Measurements from ENCODE around the gene CRLF2. TPM values are rescaled to one million over a fixed set of nuclear protein-coding genes. Genes with fewer than 3 reads are reported as not detected.
A peak's percentile ranks its signal among the peaks of the same experiment; 100 is the strongest.

Gene CRLF2
- total and polyA plus RNA-seq, 10 of the 15 experiments (the other 5 are each of a cell fraction or from before 2014, with no cell fraction given) = 2.7 to 7.2 (median 4.5) TPM

- SMC1A ChIA-PET (ENCODE audit: uncharacterized antibody, unreplicated experiment) = no interaction called here
- peak; percentile 85 for FAIRE-seq
- TF ChIP-seq ESRRA (IDR thresholded peaks at IDR 0.05; ENCODE audit: low read length) (no peak), POLR2AphosphoS5 (IDR thresholded peaks at IDR 0.05; ENCODE audit: low read length) (no peak), STAT1 (conservative IDR thresholded peaks at IDR 0.05) (no peak), NKRF (conservative IDR thresholded peaks at IDR 0.05) (no peak), ZZZ3 (IDR thresholded peaks at IDR 0.05; ENCODE audit: control insufficient read depth, insufficient read length, low read depth) (no peak), CREB1 (IDR thresholded peaks at IDR 0.05; ENCODE audit: low read depth) (peak; percentile 86), PAX5 (IDR thresholded peaks at IDR 0.05; ENCODE audit: borderline replicate concordance, low read depth, low read length) (peak; percentile 80; the same call in 1 of the 2 replicates), CEBPB (IDR thresholded peaks at IDR 0.05; ENCODE audit: borderline replicate concordance in 1 of 2, low read depth in 2 of 2, low read length in 2 of 2) (no peak), WRNIP1 (IDR thresholded peaks at IDR 0.05; ENCODE audit: borderline replicate concordance, low read depth, low read length) (no peak), MTA3 (IDR thresholded peaks at IDR 0.05; ENCODE audit: borderline replicate concordance, low read length) (peak; percentile 64; the same call in 1 of the 2 replicates), MYC (IDR thresholded peaks at IDR 0.05; ENCODE audit: insufficient read depth, insufficient read length, insufficient replicate concordance, low read length, severe bottlenecking) (no peak), ZNF207 (IDR thresholded peaks at IDR 0.05; ENCODE audit: borderline replicate concordance) (no peak), HDAC2 (IDR thresholded peaks at IDR 0.05) (no peak), SMC3 (IDR thresholded peaks at IDR 0.05; ENCODE audit: borderline replicate concordance, low read length) (0 out of 2 replicates have a peak, but pooled peaks have one; percentile 2), ZNF592 (IDR thresholded peaks at IDR 0.05) (no peak), SP1 (IDR thresholded peaks at IDR 0.05; ENCODE audit: low read depth, low read length) (peak; percentile 55), EZH2 (IDR thresholded peaks at IDR 0.05; ENCODE audit: borderline replicate concordance, control insufficient read depth, low read depth, low read length) (0 out of 2 replicates have a peak, but pooled peaks have one; percentile 55), ZNF274 (IDR thresholded peaks at IDR 0.05; ENCODE audit: insufficient read depth, insufficient read length) (no peak), MEF2A (IDR thresholded peaks at IDR 0.05; ENCODE audit: insufficient read depth, low read depth, low read length) (peak; percentile 64; the same call in 1 of the 2 replicates)
These were observed 27.3 kb upstream of the CRLF2 start for GRCh38 chrX:1239681-1240142.

More at GRCh38 chrX:1239681-1240142, 27.3 kb upstream of the CRLF2 start:
- RAD21 ChIA-PET (ENCODE audit: unreplicated experiment) = no interaction called here
- intact Hi-C loops (cut with micrococcal nuclease; ENCODE audit: unreplicated experiment) = loop anchor here (5.0 to 10.0 kb wide), 2 partner anchors 82 to 925 kb away; partner anchors contain the start of gene GTPBP6
- H2AFZ ChIP-seq (ENCODE audit: control insufficient read depth, low read depth, low read length) = no peak overlapping the region
- CTCF ChIA-PET = no interaction called here
- no peaks in the 10 kb centered on the region for H3K27me3 ChIP-seq (replicated peaks in 1 of 2; ENCODE audit: control insufficient read depth in 2 of 2, insufficient read depth in 2 of 2, low read length in 1 of 2)
- H3K4me1 ChIP-seq (ENCODE audit: control insufficient read depth, insufficient read depth, low read length) = peaks cover 8% of the 10 kb centered on the region; the same call in 1 of the 2 replicates
- no peak overlapping the region for H3K4me3 ChIP-seq
- H3K4me2 ChIP-seq (ENCODE audit: control insufficient read depth, insufficient read depth) = peak overlapping the region; percentile 42; the same call in 1 of the 2 replicates
- no peaks in the 10 kb centered on the region for H3K79me2 ChIP-seq (ENCODE audit: control insufficient read depth, insufficient read depth, low read length)
- DNase-seq (ENCODE audit: low read depth, low spot score) (peak; percentile 68), ATAC-seq (peak; percentile 88)
- H3K36me3 ChIP-seq (ENCODE audit: control insufficient read depth in 2 of 2, insufficient read depth in 2 of 2, low read length in 1 of 2) = no peaks in the 10 kb centered on the region
- peak overlapping the region; percentile 7; the same call in 1 of the 2 replicates for H3K27ac ChIP-seq (ENCODE audit: control insufficient read depth, insufficient read depth)
- no peaks in the 10 kb centered on the region; the same call in 2 of the 3 replicates for H3K9me3 ChIP-seq (replicated peaks; ENCODE audit: control insufficient read depth, insufficient read depth, low read length)
- in situ Hi-C loops (cut with MboI) = no loop called here
- POLR2A ChIA-PET = no interaction called here
- no TSS peak for BruUV-seq (replicated peaks)
- no peak overlapping the region for H3K9ac ChIP-seq (ENCODE audit: control insufficient read depth, insufficient read depth, low read length)
- H4K20me1 ChIP-seq (ENCODE audit: control insufficient read depth, insufficient read depth) = no peaks in the 10 kb centered on the region
- 9% methylated on average over 23 of the region's 23 CpGs for WGBS (ENCODE audit: insufficient coverage, insufficient replicate concordance, low lambda C conversion rate, missing lambda C conversion rate)

Measured in GM12878 (cell line).